ENCODE measurements around the gene LRRC75A. TPM values are rescaled to one million over a fixed set of nuclear protein-coding genes. Genes with fewer than 3 reads are reported as not detected.

Gene LRRC75A
- total RNA-seq, 6 donors from 2014 or later, result 2.1 to 7.3 (median 5.2) TPM

DNA sequence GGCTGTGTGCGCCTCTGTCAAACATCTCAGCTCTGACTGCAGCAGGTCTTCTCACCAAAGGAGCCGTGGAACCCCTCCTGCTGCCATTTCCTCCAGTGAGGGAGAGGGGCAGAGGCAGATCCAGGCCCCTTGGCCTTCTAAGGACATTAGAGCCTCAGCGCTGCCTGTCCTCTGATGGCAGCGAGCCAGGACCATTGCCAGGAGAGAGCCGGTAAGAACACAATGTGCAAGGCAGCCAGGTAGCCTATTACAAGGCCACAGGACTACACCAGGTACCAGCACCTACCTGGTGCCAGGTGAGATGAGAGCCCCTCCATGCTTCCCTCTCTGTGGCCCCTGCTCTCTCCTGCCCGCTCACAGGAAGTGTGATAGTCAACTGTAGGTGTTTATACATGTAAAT lies 11.0 kb downstream of the LRRC75A start:
- 77 to 91% methylated on average over 3 to 6 of the region's 6 CpGs for WGBS, 2 donors
- DNase-seq, result no peak

DNA sequence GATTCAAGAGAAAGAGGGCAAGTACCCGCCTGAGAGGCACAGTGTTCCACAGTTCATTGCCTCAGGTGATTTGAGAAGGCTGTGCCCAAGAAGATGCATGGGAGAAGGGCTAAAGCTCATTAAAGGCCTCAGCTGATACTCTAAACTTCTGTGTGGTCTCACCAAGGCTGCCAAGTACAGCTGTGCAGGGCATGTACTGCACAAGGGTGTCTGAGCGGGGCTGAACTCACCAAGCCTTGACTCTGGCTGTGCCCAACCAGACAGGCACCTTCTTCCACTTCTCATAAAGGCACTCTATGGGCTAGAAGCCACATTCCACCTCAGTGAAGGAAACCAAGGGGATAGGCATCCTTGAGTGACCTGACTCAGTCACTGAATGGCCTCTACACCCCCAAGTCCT lies 12.7 kb downstream of the LRRC75A start:
- 95% methylated on average over 2 of the region's 2 CpGs; no CpG with 5 or more reads in 1 of the 2 donors for WGBS, 2 donors
- ATAC-seq (ENCODE audit: low FRiP score in 2 of 2) (no peak), DNase-seq (no peak)
- TF ChIP-seq EP300 (IDR thresholded peaks at IDR 0.05) (no peak), POLR2AphosphoS5 (IDR thresholded peaks at IDR 0.05) (no peak)
- TF ChIP-seq, protein P1, sequence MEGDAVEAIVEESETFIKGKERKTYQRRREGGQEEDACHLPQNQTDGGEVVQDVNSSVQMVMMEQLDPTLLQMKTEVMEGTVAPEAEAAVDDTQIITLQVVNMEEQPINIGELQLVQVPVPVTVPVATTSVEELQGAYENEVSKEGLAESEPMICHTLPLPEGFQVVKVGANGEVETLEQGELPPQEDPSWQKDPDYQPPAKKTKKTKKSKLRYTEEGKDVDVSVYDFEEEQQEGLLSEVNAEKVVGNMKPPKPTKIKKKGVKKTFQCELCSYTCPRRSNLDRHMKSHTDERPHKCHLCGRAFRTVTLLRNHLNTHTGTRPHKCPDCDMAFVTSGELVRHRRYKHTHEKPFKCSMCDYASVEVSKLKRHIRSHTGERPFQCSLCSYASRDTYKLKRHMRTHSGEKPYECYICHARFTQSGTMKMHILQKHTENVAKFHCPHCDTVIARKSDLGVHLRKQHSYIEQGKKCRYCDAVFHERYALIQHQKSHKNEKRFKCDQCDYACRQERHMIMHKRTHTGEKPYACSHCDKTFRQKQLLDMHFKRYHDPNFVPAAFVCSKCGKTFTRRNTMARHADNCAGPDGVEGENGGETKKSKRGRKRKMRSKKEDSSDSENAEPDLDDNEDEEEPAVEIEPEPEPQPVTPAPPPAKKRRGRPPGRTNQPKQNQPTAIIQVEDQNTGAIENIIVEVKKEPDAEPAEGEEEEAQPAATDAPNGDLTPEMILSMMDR (IDR thresholded peaks at IDR 0.05), result no peak
- Histone ChIP-seq H3K27me3 (no peaks in the 10 kb centered on the region), H3K4me3 (no peak overlapping the region), H3K9me3 (no peaks in the 10 kb centered on the region), H3K36me3 (no peaks in the 10 kb centered on the region), H3K4me1 (no peaks in the 10 kb centered on the region), H3K27ac (no peak overlapping the region)

More for the DNA sequence above, 11.0 kb downstream of the LRRC75A start:
- Histone ChIP-seq H3K27me3 (no peaks in the 10 kb centered on the region), H3K36me3 (no peaks in the 10 kb centered on the region), H3K4me1 (peaks cover 3 to 5% (median 4%) of the 10 kb centered on the region in 4 donors), H3K4me3 (no peak overlapping the region), H3K27ac (no peak overlapping the region), H3K9me3 (no peaks in the 10 kb centered on the region)
- no peak for ATAC-seq (ENCODE audit: low FRiP score in 2 of 2)
- no peak for TF ChIP-seq POLR2AphosphoS5 (IDR thresholded peaks at IDR 0.05)
- TF ChIP-seq EP300 (IDR thresholded peaks at IDR 0.05), result no peak
- TF ChIP-seq POLR2A (IDR thresholded peaks at IDR 0.05), result no peak
- TF ChIP-seq, protein P1 (IDR thresholded peaks at IDR 0.05), result no peak

DNA sequence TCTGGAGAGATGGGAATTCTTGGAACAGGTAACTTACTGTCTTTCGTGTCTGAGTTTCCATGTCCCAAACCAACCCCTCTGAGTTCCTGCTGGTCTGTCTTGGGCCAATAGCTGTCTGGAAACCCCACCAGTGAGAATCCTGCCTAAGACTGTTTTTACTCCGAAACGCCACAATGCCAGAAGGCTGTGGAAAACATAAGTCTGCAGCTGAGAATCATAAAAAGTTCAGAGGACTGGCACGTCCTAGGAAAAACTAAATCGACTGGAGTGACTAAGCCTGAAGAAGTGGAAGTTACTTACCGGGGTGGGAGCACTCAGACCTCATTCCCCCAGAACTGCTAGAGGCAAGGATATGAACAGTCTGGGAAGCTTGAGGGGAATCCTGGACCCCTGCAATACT lies 13.3 kb downstream of the LRRC75A start:
- H3K4me1 ChIP-seq, result no peaks in the 10 kb centered on the region
- DNase-seq, result no peak
- peak in 1 of 2 donors; percentile 20 for ATAC-seq (ENCODE audit: low FRiP score in 2 of 2)
- WGBS, 2 donors, result 92 to 93% methylated on average over 6 of the region's 6 CpGs
- no peaks in the 10 kb centered on the region for H3K27me3 ChIP-seq
- H3K27ac ChIP-seq, result no peak overlapping the region
- no peaks in the 10 kb centered on the region for H3K9me3 ChIP-seq
- no peaks in the 10 kb centered on the region for H3K36me3 ChIP-seq
- TF ChIP-seq, protein P1 (IDR thresholded peaks at IDR 0.05), result no peak
- TF ChIP-seq EP300 (IDR thresholded peaks at IDR 0.05) (no peak), POLR2A (IDR thresholded peaks at IDR 0.05) (no peak), POLR2AphosphoS5 (IDR thresholded peaks at IDR 0.05) (no peak)
- no peak overlapping the region for H3K4me3 ChIP-seq

DNA sequence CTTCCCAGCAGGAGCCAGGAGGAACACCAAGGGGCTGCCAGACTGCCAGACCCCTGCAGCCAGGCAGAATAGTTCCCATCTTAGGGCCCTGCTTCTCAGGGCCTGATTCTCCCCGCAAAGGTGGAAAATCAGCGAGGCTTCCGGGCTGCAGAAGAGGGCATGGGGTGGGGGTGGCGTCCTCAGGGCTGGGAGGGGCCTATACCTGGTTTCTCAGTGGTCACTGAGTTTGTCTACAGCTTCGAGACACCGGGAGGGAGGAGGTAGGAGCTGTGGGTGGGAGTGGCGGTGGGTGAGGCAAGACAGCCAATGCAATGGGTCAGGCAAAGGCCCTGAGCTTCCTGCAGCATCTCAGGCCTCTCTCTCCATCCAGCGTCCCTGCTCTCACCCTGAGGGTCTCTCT lies 14.3 kb downstream of the LRRC75A start:
- H3K27me3 ChIP-seq, result no peaks in the 10 kb centered on the region
- TF ChIP-seq POLR2AphosphoS5 (IDR thresholded peaks at IDR 0.05) (no peak), POLR2A (IDR thresholded peaks at IDR 0.05) (no peak), EP300 (IDR thresholded peaks at IDR 0.05) (no peak)
- TF ChIP-seq, protein P1 (IDR thresholded peaks at IDR 0.05), result no peak
- DNase-seq, result no peak
- H3K4me1 ChIP-seq, result peaks cover 0 to 4% (median 0%) of the 10 kb centered on the region in 4 donors
- peak overlapping the region in 1 of 4 donors; percentile 28 for H3K27ac ChIP-seq
- H3K36me3 ChIP-seq, result no peaks in the 10 kb centered on the region
- WGBS, 2 donors, result 86 to 94% methylated on average over 7 to 8 of the region's 8 CpGs
- ATAC-seq (ENCODE audit: low FRiP score in 2 of 2), result no peak
- no peaks in the 10 kb centered on the region for H3K9me3 ChIP-seq
- H3K4me3 ChIP-seq, result no peak overlapping the region

DNA sequence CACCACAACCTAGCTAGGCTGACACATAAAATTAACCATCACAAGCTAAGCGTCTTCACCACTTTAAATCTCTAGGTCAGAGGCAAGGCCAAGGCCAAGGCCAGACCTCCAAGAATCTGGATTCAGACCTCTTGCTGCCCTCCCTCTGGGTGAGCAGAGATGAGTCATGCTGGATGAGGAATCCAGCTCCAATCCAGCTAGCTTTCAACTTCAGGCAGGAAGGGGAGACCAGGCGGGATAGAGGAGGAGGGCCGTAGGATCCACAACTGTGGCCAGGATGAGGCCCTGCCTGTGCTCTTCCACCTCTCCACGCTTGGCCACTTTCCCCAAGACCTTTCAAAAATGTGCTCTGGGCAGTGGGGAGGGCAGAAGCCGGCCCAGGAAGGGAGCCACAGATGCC lies 14.7 kb downstream of the LRRC75A start:
- Histone ChIP-seq H3K4me3 (no peak overlapping the region), H3K27me3 (no peaks in the 10 kb centered on the region), H3K4me1 (peaks cover 0 to 4% (median 0%) of the 10 kb centered on the region in 4 donors), H3K9me3 (no peaks in the 10 kb centered on the region), H3K27ac (peak overlapping the region in 1 of 4 donors; percentile 28), H3K36me3 (no peaks in the 10 kb centered on the region)
- 86 to 89% methylated on average over 4 to 5 of the region's 5 CpGs for WGBS, 2 donors
- ATAC-seq (ENCODE audit: low FRiP score in 2 of 2), result peak; percentile 24 to 95
- no peak for DNase-seq
- TF ChIP-seq EP300 (IDR thresholded peaks at IDR 0.05), result no peak
